A549 (cell line): ENCODE results near the gene MSMB.

ENCODE experiments used
- CTCF ChIP-seq: fragments of >200 bp; sonication (Bioruptor Twin); formaldehyde crosslinking; IDR thresholded peaks from 3 replicates; pipeline ENCODE4 v1.5.1; 2016
- HDAC2 ChIP-seq: fragments of 200-600 bp; sonication (generic); IDR thresholded peaks from 2 replicates; pipeline ENCODE4 v1.6.1; 2016
- HOXA7 ChIP-seq: fragments of 250-450 bp; sonication (Bioruptor Pico); IDR thresholded peaks from 2 replicates; pipeline ENCODE4 v1.5.0; 2020; ENCODE audit warnings: mild to moderate bottlenecking, moderate library complexity
- KDM1A ChIP-seq: fragments of 200-600 bp; sonication (generic); IDR thresholded peaks from 2 replicates; pipeline ENCODE4 v1.6.1; 2016; ENCODE audit warnings: low read depth, mild to moderate bottlenecking
- POLR2A ChIP-seq: IDR thresholded peaks from 2 replicates; pipeline ENCODE4 v1.6.1; 2012; ENCODE audit warnings: mild to moderate bottlenecking, low read length
- POLR2AphosphoS2 ChIP-seq: conservative IDR thresholded peaks from 2 replicates; pipeline ENCODE4 v1.6.1; 2012; ENCODE audit warnings: low read length, improper control_type of control experiment, inconsistent platforms
- RAD21 ChIP-seq, 2 experiments: fragments of >200 bp in 1 of 2; sonication (Bioruptor Twin) in 1 of 2; formaldehyde crosslinking in 1 of 2; IDR thresholded peaks in 1 of 2; conservative IDR thresholded peaks in 1 of 2; 2 replicates in 1 of 2; 3 replicates in 1 of 2; pipeline ENCODE4 v1.6.1; 2012 to 2018; ENCODE audit warnings: inconsistent platforms in 1 of 2
- RCOR1 ChIP-seq: fragments of 150-350 bp; IDR thresholded peaks from 2 replicates; pipeline ENCODE4 v1.6.1; 2014; ENCODE audit warnings: antibody characterized with exemption, low read length, low read depth
- REST ChIP-seq: fragments of 200-600 bp; sonication (generic); IDR thresholded peaks from 2 replicates; pipeline ENCODE4 v1.6.1; 2016; ENCODE audit warnings: antibody characterized with exemption, mild to moderate bottlenecking, moderate library complexity
- SMC3 ChIP-seq: fragments of >200 bp; sonication (Bioruptor Twin); formaldehyde crosslinking; IDR thresholded peaks from 3 replicates; pipeline ENCODE4 v1.6.1; 2018; ENCODE audit warnings: inconsistent platforms
- SREBF2 ChIP-seq: fragments of 450-650 bp; IDR thresholded peaks from 2 replicates; pipeline ENCODE4 v1.6.1; 2014; ENCODE audit warnings: mild to moderate bottlenecking, moderate library complexity
- TP53 ChIP-seq: fragments of 250-450 bp; sonication (Bioruptor Pico); IDR thresholded peaks from 2 replicates; pipeline ENCODE4 v1.5.0; 2021; ENCODE audit warnings: mild to moderate bottlenecking, moderate library complexity
- TF ChIP-seq, protein P1 (sequence below): fragments of 150-350 bp; IDR thresholded peaks from 2 replicates; pipeline ENCODE4 v1.6.1; 2014; ENCODE audit warnings: low read depth, mild to moderate bottlenecking, low read length

GRCh38 chr10:46016190-46016589 is 29.9 kb downstream of the MSMB start:
- TF ChIP-seq CTCF (no peak), POLR2A (no peak), RCOR1 (no peak), HOXA7 (CRISPR knock-in tag) (no peak), TP53 (CRISPR knock-in tag) (no peak), SMC3 (no peak), HDAC2 (no peak), REST (no peak), KDM1A (no peak), SREBF2 (no peak), RAD21 (conservative IDR thresholded peaks at IDR 0.05 in 1 of 2, IDR thresholded peaks at IDR 0.05 in 1 of 2) (no peak), POLR2AphosphoS2 (no peak)
- TF ChIP-seq, protein P1, sequence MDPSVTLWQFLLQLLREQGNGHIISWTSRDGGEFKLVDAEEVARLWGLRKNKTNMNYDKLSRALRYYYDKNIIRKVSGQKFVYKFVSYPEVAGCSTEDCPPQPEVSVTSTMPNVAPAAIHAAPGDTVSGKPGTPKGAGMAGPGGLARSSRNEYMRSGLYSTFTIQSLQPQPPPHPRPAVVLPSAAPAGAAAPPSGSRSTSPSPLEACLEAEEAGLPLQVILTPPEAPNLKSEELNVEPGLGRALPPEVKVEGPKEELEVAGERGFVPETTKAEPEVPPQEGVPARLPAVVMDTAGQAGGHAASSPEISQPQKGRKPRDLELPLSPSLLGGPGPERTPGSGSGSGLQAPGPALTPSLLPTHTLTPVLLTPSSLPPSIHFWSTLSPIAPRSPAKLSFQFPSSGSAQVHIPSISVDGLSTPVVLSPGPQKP, result no peak
